ENCODE results near the gene HLA-DPA1.
A peak's percentile ranks its signal among the peaks of the same experiment; 100 is the strongest.

Gene HLA-DPA1

DNA sequence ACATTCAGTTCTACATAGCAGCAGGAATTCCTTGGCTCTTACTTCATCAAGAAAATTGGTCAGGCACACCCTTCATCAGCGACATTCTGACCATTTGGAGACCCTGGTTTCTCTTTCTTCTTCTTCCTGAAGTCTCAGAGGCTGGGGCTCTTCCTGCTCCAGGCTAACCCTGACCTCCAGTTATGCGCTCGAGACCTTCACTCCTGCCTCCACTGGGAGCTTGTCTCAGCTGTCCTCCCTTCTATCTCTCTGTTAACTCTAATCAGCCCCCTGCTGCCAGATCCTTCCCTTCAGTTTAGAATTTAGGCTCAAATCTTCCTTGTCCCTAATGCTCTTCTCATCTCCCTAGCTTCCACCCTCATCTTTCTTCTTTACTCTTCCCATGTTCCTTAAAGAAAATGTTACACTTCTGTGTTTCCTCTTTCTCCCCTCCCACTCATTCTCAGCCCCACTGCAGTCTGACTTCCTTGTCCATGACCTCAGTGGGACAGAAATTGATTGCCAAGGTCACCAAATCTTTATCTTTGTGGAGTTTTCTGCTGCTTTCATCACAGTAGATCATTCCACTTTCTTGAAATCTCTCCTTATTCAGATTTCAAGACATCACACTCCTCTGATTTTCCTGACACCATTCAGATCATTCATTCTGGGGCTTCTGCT lies 55.6 kb downstream of the HLA-DPA1 start:
- no peak for DNase-seq (ENCODE audit: low read depth in 2 of 2)

DNA sequence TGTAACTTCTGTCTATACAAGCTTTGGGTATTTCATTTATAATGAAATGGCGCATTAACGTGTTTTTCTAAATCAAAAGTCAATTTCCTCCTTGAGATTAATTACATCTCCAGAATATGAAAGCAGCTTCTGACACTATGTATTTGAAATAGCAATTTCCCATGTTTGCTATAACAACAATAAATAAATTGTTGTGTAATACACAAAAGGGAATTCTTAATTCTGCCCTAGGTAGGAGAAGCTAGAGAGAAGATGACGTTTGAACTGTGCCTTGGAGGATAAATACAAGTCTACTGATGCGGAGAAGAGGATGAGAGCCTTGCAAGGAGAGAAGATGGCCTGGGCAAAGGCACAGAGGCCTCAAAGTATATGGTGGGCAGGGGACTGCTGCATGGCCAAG lies 56.4 kb downstream of the HLA-DPA1 start:
- DNase-seq (ENCODE audit: low read depth in 2 of 2) = no peak

DNA sequence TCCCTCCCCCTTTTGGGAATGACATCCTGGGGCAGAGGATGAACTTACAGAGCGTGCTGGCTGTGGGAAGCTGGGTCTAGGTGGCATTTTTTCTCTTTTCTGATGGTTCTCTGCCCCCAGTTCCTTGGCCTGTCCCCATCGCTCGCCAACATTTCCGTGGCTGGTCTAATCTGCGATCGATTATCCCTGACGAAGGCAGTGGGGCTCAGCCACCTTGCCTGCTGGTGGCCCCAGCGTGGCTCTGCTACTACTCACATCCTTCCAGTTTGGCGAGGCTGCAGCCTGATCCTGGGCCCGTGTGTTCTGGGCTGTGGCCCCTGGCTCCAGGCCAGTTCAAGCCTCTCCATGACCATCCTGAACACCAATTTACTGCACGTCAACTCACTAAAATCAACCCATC lies 57.7 kb downstream of the HLA-DPA1 start:
- no peak for DNase-seq (ENCODE audit: low read depth in 2 of 2)

DNA sequence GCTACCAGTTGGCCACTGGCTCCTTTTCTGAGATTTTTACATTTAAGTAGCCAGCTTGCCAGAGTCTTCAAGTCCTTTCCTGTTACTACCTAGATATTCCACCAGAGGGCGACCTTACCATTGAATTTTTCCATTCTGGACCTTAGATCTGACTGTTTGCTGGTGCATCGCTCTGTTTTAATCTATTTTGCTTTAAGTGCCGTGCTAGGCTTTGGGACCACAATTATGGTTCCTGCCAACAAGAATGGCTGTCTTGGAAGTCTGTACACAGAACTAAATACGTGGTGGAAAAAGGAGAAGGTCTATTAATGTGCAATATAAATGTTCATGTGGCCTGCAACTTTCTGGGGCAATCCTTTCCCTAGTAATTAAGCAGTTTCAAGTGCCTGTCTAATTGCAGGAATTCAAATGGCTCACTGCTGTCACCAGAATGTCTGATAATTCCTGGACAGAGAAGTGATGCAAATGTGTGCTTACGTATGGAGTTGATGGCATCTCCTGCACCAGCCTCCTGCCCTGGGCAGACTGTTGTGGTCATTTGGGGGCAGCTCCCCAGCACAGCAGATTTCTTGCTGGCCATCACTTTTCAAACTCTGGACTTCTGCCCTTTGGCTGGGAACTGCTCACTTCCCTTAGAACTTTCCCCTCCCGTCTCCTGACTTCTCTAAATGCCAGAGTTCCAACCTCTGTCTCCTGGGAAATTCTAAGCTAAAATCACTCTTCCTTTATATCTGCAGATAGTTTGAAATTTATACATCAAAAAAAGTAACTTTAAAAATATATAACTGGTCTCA lies 58.4 kb downstream of the HLA-DPA1 start:
- DNase-seq (ENCODE audit: low read depth in 2 of 2) = peak in 1 of 2 donors; percentile 44

All from stimulated activated CD4-positive, alpha-beta T cell treated with anti-CD3 and anti-CD28 coated beads, Interleukin-15, amount 100 ng/mL, for 48 hours (primary cell).